PFSK-1 (cell line): ENCODE data around the gene ZNF593.

Source experiments
- FOXP2 ChIP-seq: optimal IDR thresholded peaks from 2 replicates; pipeline ENCODE3; 2011; ENCODE audit warnings: borderline replicate concordance, control low read depth, inconsistent platforms; ENCODE audit not compliant: insufficient read depth; ENCODE audit errors: extremely low read length, extremely low read depth
- POLR2AphosphoS5 ChIP-seq: IDR thresholded peaks from 2 replicates; pipeline ENCODE4 v1.6.1; 2012; ENCODE audit warnings: low read depth, mild to moderate bottlenecking, control low read depth, low read length, moderate library complexity
- REST ChIP-seq, 2 experiments: IDR thresholded peaks; 2 replicates each; pipeline versions ENCODE4 v1.6.1 to v1.8.0; 2011 to 2012; ENCODE audit warnings: low read depth in 2 of 2, low read length in 2 of 2, control low read depth in 1 of 2, inconsistent platforms in 1 of 2, mild to moderate bottlenecking in 1 of 2, moderate library complexity in 1 of 2; ENCODE audit not compliant: insufficient read depth in 1 of 2
- SIN3A ChIP-seq: IDR thresholded peaks from 2 replicates; pipeline ENCODE4 v1.6.1; 2012; ENCODE audit warnings: mild to moderate bottlenecking, low read length, moderate library complexity, borderline replicate concordance; ENCODE audit not compliant: insufficient read depth
- TAF1 ChIP-seq: IDR thresholded peaks from 2 replicates; pipeline ENCODE4 v1.6.1; 2012; ENCODE audit warnings: low read length, control low read depth, borderline replicate concordance; ENCODE audit not compliant: insufficient read depth

DNA sequence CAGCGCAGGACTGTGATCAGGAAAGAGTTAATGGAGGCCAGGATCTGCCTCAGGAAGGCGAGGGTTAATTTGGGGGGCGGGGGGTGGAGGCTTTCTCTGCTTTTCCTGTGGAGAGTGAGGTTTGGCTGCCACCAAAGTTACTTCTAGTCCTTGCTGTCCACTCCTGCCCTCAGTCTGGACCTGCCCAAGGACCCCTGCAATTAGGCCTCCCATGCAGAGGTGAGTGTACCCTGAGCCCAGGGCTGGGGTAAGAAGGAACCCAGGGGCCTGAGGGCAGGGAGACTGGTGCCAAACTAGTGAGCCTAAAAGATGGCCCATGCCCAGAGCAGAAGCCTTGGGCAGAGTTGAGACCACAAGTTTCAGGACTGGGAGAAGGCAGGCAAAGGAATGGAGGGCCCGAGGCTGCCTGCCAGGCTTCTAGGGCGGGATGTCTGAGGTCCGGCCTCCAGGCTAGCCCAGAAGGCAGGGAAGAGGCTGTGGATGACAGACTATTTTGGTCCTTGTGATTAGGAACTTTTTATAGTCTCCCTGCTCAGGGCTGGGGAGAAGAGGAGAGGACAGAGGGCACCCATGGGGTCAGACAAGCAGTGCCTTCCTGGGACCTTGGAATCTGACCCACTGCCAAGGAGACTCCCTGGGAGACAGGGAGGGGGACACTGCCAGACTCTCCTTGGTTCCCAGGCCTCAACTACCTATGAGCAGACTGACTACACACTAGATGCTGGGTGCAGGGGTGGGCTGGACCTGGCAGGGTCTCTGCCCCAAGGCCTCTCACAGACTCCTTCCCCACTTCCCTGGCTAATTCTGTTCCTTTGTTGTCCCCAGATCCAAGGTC, 10.6 kb upstream of the ZNF593 start, which contains the start of gene FAM110D:
- peak; percentile 59; the same call in 1 of the 2 replicates for TF ChIP-seq POLR2AphosphoS5
- no peak for TF ChIP-seq REST (IDR thresholded peaks at IDR 0.05; ENCODE audit: insufficient read depth in 1 of 2, low read depth in 2 of 2, low read length in 2 of 2)
- no peak for TF ChIP-seq TAF1
- TF ChIP-seq SIN3A = no peak
- no peak for TF ChIP-seq FOXP2
